ENCODE data around the gene PAK3. TPM values are rescaled to one million over a fixed set of nuclear protein-coding genes. Genes with fewer than 3 reads are reported as not detected.

Gene PAK3
- total RNA-seq, 1 donor from 2014 or later = 6.7 TPM

DNA sequence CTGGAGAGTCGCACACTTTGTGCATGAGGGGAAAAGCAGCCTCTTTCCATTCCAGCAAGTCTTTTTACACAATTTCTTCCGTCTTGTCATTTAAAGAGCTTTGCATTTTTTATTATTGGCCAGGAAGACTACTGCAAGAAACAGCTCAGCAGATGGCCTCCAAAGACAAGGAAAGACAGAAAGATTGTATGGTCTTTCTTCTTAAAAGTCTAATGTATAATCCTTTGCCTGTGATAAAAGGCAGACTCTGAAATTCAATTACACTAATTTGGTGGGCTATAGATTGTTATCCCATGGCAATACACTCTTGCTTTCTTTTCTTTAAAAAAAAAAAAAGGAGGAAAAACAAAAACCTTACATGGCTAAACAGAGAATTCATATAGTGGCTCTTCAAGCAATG lies 168.4 kb downstream of the PAK3 start:
- no peak for DNase-seq

GRCh38 chrX:111265486-111265885 lies 169.5 kb downstream of the PAK3 start:
- no peak for DNase-seq

GRCh38 chrX:111268506-111268905 lies 172.5 kb downstream of the PAK3 start:
- DNase-seq = no peak

GRCh38 chrX:111270339-111270738 lies 174.3 kb downstream of the PAK3 start, which contains the start of gene CAPN6:
Gene CAPN6, minus strand, starts transcription at chrX:111270483. Its CDS starts 6,547 bp downstream, at chrX:111263936.
- peak; percentile 24 for DNase-seq

Small RNA genes lying within 50 kb of the gene (small RNA-seq; reads per million reads assigned to genes)
- gene FCF1P4 (ENCODE audit: low replicate concordance) = not detected

Other genes with a start within 250 kb of the PAK3 start
- 41.9 TPM for gene CAPN6, start 174.3 kb downstream of the PAK3 start, total RNA-seq